Retinal pigment epithelial cell (primary cell): Measurements from ENCODE around the gene SHISA9.

Experiments used
- DNase-seq: peaks from one replicate; pipeline ENCODE4 v3.0.0-alpha.2; 2010; ENCODE audit warnings: low read depth
- H3K4me3 ChIP-seq: 2 replicates; pipeline ENCODE4 v1.5.1; 2011; ENCODE audit warnings: mild to moderate bottlenecking, low read length, control low read depth, moderate library complexity
- CTCF ChIP-seq: conservative IDR thresholded peaks from 2 replicates; pipeline ENCODE4 v1.5.1; 2011; ENCODE audit warnings: low read depth, low read length, control low read depth, inconsistent platforms

The SHISA9 gene

GRCh38 chr16:12881182-12881581 is 20.2 kb upstream of the SHISA9 start:
- H3K4me3 ChIP-seq, result no peak overlapping the region
- no peak for TF ChIP-seq CTCF
- DNase-seq, result no peak

- no peak for TF ChIP-seq CTCF
- no peak overlapping the region for H3K4me3 ChIP-seq
- no peak for DNase-seq
Observed at GRCh38 chr16:12881740-12882139, 19.7 kb upstream of the SHISA9 start.

- no peak for DNase-seq
- TF ChIP-seq CTCF, result no peak
- H3K4me3 ChIP-seq, result no peak overlapping the region
Observed at GRCh38 chr16:12885742-12886141, 15.7 kb upstream of the SHISA9 start.

GRCh38 chr16:12891836-12892235 is 9.6 kb upstream of the SHISA9 start:
- TF ChIP-seq CTCF, result no peak
- DNase-seq, result no peak
- H3K4me3 ChIP-seq, result no peak overlapping the region

DNA sequence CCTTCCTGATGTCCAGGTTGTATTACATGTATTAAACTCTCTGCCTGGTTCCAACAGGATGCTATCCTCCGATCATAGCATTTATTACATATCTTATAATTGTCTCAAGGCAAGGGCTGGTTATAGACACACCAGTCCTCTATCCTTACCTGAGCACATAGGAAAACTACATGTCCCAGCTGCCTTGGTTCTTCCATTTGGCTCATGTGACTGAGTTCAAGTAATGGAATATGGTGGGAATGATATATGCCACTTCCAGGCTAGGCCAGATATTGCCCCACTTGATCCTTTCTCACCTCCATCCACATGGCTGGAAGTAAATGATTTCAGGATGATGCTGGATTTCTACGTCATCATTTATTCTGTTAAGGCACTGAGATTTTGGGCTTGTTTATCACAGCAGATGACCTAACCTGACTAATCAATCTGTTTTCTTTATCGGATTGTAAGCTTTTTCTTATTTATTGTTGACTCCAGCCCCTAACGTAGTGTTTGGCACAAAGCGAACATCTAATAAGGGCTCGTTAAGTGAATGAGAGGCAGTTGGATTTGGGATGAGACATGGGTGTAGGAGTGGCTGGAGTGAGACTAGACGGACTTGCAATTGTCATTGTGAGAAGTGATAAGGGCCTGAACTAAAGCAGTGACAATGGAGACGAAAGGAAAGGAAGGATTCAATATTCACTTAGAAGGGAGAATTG is 8.2 kb upstream of the SHISA9 start:
- TF ChIP-seq CTCF, result no peak
- no peak for DNase-seq

DNA sequence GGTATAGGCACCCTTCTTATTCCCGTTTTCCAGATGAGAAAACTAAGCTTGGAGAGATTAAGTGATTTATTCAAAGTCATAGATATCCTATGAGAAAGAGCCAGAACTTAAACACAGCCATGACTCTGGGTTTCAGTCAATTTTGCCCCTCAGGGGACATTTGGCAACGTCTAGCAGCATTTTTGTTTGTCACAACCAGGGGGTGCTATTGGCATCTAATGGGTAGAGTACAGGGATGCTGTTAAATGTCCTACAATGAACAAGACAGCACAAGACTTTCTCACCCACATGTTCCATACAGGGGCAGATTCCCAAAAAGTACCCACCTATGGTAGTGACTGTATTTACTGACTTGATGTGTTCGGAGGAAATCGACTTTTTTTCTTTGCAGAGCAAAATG is 4.8 kb upstream of the SHISA9 start:
- peak; percentile 81 for TF ChIP-seq CTCF
- DNase-seq, result no peak
- no peak overlapping the region for H3K4me3 ChIP-seq

More for the DNA sequence above, 8.2 kb upstream of the SHISA9 start:
- no peak overlapping the region for H3K4me3 ChIP-seq

DNA sequence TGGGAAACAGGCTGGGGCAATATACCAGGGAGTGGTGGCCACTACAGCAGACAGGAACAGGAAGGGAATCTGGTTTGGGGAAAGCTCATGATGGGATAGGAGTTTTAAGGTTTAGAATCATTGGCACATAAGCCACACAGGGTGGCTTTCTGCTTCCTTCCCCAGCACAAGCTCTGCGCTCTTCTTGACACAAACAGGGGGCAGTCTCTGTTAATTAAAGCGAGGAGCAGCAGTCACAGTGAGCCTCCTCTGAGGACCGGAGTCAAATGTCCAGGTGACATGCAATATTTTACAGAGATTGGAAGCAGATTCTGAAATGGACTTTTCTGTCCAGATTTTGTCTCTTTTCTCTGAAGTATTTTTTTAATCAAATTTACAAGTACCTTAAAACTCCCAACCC is 2.8 kb upstream of the SHISA9 start:
- TF ChIP-seq CTCF, result peak; percentile 12
- no peak overlapping the region for H3K4me3 ChIP-seq
- no peak for DNase-seq
